HCT116 (cell line): ENCODE measurements around the gene IGLL5. TPM values are rescaled to one million over a fixed set of nuclear protein-coding genes. Genes with fewer than 3 reads are reported as not detected.

Experiments used
- ATAC-seq: fragments of 200-7000 bp; cut with Tn5 transposase; 2 replicates; pipeline ENCODE4 v1.9.1; 2020; ENCODE audit warnings: mild to moderate bottlenecking, moderate library complexity
- BruUV-seq: library from RNA; stranded (reverse); fragments of 400-500 nt; replicated peaks from 2 replicates; lab custom pipeline; 2021; lab: Mats Ljungman, UMichigan
- CTCF ChIA-PET: fragments of 300-600 bp; sonication (Branson Sonifier 250); formaldehyde crosslinking; loops from one replicate; lab custom pipeline; 2021; ENCODE audit warnings: antibody characterized with exemption; lab: Charles Lee
- POLR2A ChIA-PET: fragments of 300-600, 350-600 bp; sonication (Branson Sonifier 250); formaldehyde crosslinking; loops from one replicate; lab custom pipeline; 2021; ENCODE audit warnings: antibody characterized with exemption; lab: Charles Lee
- RAD21 ChIA-PET, 2 experiments: fragments of 300-600 bp; sonication (Branson Sonifier 250); formaldehyde crosslinking; loops; one replicate each; lab custom pipeline; 2023; ENCODE audit warnings: low total read pairs in 2 of 2; ENCODE audit not compliant: uncharacterized antibody in 2 of 2, unreplicated experiment in 2 of 2, low non-redundant PET in 1 of 2; lab: Charles Lee
- DNase-seq: peaks from one replicate; pipeline ENCODE4 v3.0.0-alpha.2; 2010; ENCODE audit warnings: low read depth, low spot score
- H2AFZ ChIP-seq: fragments of 200-600 bp; shearing (Covaris generic), sonication (generic); 2 replicates; pipeline ENCODE4 v1.6.1; 2017; ENCODE audit warnings: low read depth, mixed run types, mixed read lengths, antibody characterized with exemption, low read length; ENCODE audit not compliant: poor library complexity, severe bottlenecking
- H3K27ac ChIP-seq: 2 replicates; pipeline ENCODE4 v1.5.1; 2012; ENCODE audit warnings: low read depth, low read length
- H3K27me3 ChIP-seq: fragments of 200-600 bp; sonication (generic); 2 replicates; pipeline ENCODE4 v1.6.1; 2016; ENCODE audit warnings: mixed run types, low read length, mixed read lengths; ENCODE audit not compliant: insufficient read depth
- H3K36me3 ChIP-seq, 2 experiments: fragments of 200-500 bp in 1 of 2; fragments of 200-600 bp in 1 of 2; sonication (Bioruptor generic) in 1 of 2; sonication (generic) in 1 of 2; 2 replicates each; pipeline versions ENCODE4 v1.5.1 to v1.6.1; 2014 to 2016; ENCODE audit warnings: low read length in 2 of 2, inconsistent platforms in 1 of 2, mixed read lengths in 1 of 2, mixed run types in 1 of 2; ENCODE audit not compliant: insufficient read depth in 2 of 2, control insufficient read depth in 1 of 2
- H3K4me1 ChIP-seq, 2 experiments: fragments of 200-600 bp in 1 of 2; sonication (generic) in 1 of 2; 2 replicates each; pipeline versions ENCODE4 v1.5.1 to v1.6.1; 2012 to 2017; ENCODE audit warnings: low read length in 2 of 2, inconsistent platforms in 1 of 2, mild to moderate bottlenecking in 1 of 2, mixed read lengths in 1 of 2, mixed run types in 1 of 2, moderate library complexity in 1 of 2; ENCODE audit not compliant: insufficient read depth in 2 of 2, control insufficient read depth in 1 of 2
- H3K4me2 ChIP-seq: fragments of 200-600 bp; sonication (generic); 2 replicates; pipeline ENCODE4 v1.6.1; 2017; ENCODE audit warnings: mixed run types, low read length, mixed read lengths
- H3K4me3 ChIP-seq, 2 experiments: fragments of 200-600 bp in 1 of 2; sonication (generic) in 1 of 2; replicated peaks in 1 of 2; 2 replicates each; pipeline ENCODE4 v1.5.1; 2011 to 2016; ENCODE audit warnings: low read length in 2 of 2, control low read depth in 1 of 2, low read depth in 1 of 2, mild to moderate bottlenecking in 1 of 2, mixed read lengths in 1 of 2, mixed run types in 1 of 2
- H3K79me2 ChIP-seq: fragments of 200-600 bp; sonication (generic); 2 replicates; pipeline ENCODE4 v1.6.1; 2017; ENCODE audit warnings: mild to moderate bottlenecking, mixed run types, low read length, moderate library complexity, mixed read lengths; ENCODE audit not compliant: insufficient read depth
- H3K9ac ChIP-seq: fragments of 200-600 bp; sonication (generic); 2 replicates; pipeline ENCODE4 v1.6.1; 2016; ENCODE audit warnings: low read length, mixed read lengths
- H3K9me2 ChIP-seq: fragments of 200-600 bp; sonication (generic), shearing (Covaris generic); 2 replicates; pipeline ENCODE4 v1.6.1; 2017; ENCODE audit warnings: mixed run types, mild to moderate bottlenecking, moderate library complexity; ENCODE audit not compliant: insufficient read depth
- H3K9me3 ChIP-seq, 2 experiments: fragments of 200-500 bp in 1 of 2; fragments of 200-600 bp in 1 of 2; sonication (Bioruptor generic) in 1 of 2; sonication (generic) in 1 of 2; 2 replicates each; pipeline ENCODE4 v1.6.1; 2014 to 2017; ENCODE audit warnings: low read length in 2 of 2, mixed read lengths in 2 of 2, inconsistent platforms in 1 of 2, low read depth in 1 of 2, mild to moderate bottlenecking in 1 of 2, mixed run types in 1 of 2, moderate library complexity in 1 of 2; ENCODE audit not compliant: control insufficient read depth in 1 of 2, insufficient read depth in 1 of 2
- H4K20me1 ChIP-seq: fragments of 200-600 bp; sonication (generic), shearing (Covaris generic); 2 replicates; pipeline ENCODE4 v1.6.1; 2017; ENCODE audit warnings: mixed run types, mild to moderate bottlenecking, moderate library complexity; ENCODE audit not compliant: insufficient read depth
- CEBPB ChIP-seq: IDR thresholded peaks from 2 replicates; pipeline ENCODE4 v1.6.1; 2012; ENCODE audit warnings: low read depth
- CTCF ChIP-seq, 3 experiments: fragments of 200-600 bp in 1 of 3; sonication (generic) in 1 of 3; IDR thresholded peaks in 2 of 3; conservative IDR thresholded peaks in 1 of 3; 2 replicates each; pipeline ENCODE4 v1.5.1; 2012 to 2017; ENCODE audit warnings: low read depth in 2 of 3, low read length in 2 of 3, antibody characterized with exemption in 1 of 3, borderline replicate concordance in 1 of 3, control low read depth in 1 of 3, mild to moderate bottlenecking in 1 of 3, mixed read lengths in 1 of 3, mixed run types in 1 of 3, moderate library complexity in 1 of 3; ENCODE audit not compliant: insufficient read depth in 1 of 3
- JUND ChIP-seq: IDR thresholded peaks from 2 replicates; pipeline ENCODE4 v1.6.1; 2012
- RAD21 ChIP-seq: IDR thresholded peaks from 2 replicates; pipeline ENCODE4 v1.6.1; 2012; ENCODE audit warnings: low read depth, mild to moderate bottlenecking
- SIN3A ChIP-seq: IDR thresholded peaks from 2 replicates; pipeline ENCODE4 v1.6.1; 2012; ENCODE audit warnings: low read depth
- intact Hi-C: fragments of 100-400 bp; cut with micrococcal nuclease; formaldehyde crosslinking; loops from 2 replicates; pipeline ENCODE4 v1.10.0; 2022
- total RNA-seq: library from RNA; stranded (reverse); gene quantifications from one replicate; pipeline ENCODE4 v1.2.1, GENCODE V29; 2021; ENCODE audit not compliant: unreplicated experiment

Gene IGLL5
- total RNA-seq, 1 experiment from 2014 or later, result not detected

GRCh38 chr22:22941831-22942510 lies 54.4 kb downstream of the IGLL5 start:
- intact Hi-C loops, result loop anchor here (5.0 kb wide), 1 partner anchor 95 kb away; no protein-coding TSS in a partner anchor
- Histone ChIP-seq H3K4me3 (no peak overlapping the region), H3K9me2 (no peaks in the 10 kb centered on the region), H4K20me1 (no peaks in the 10 kb centered on the region), H3K27me3 (no peaks in the 10 kb centered on the region), H3K9me3 (no peaks in the 10 kb centered on the region), H3K79me2 (no peaks in the 10 kb centered on the region), H3K36me3 (no peaks in the 10 kb centered on the region), H2AFZ (no peak overlapping the region), H3K4me1 (peaks cover 0 to 3% of the 10 kb centered on the region in 2 experiments; a peak in 1 of 4 replicates), H3K9ac (no peak overlapping the region), H3K27ac (no peak overlapping the region), H3K4me2 (no peak overlapping the region)
- ChIA-PET POLR2A (no interaction called here), CTCF (interaction anchor here (0.6 to 3.1 kb wide), 6 partner anchors 12 to 478 kb away, joined by 3 to 9 read pairs (median 4); no protein-coding TSS in a partner anchor), RAD21 (no interaction called here)
- TF ChIP-seq SIN3A, result no peak
- TF ChIP-seq CEBPB, result no peak
- no peak for TF ChIP-seq JUND
- TF ChIP-seq RAD21, result no peak
- no peak for TF ChIP-seq CTCF (IDR thresholded peaks at IDR 0.05 in 2 of 3, conservative IDR thresholded peaks at IDR 0.05 in 1 of 3; ENCODE audit: borderline replicate concordance in 1 of 3, insufficient read depth in 1 of 3, low read depth in 2 of 3, low read length in 2 of 3)
- DNase-seq, result no peak
- no peak for ATAC-seq
- BruUV-seq, result no TSS peak
